ENCODE results near the gene B9D1. TPM values are rescaled to one million over a fixed set of nuclear protein-coding genes. Genes with fewer than 3 reads are reported as not detected.
A peak's percentile ranks its signal among the peaks of the same experiment; 100 is the strongest.

Gene B9D1
- polyA plus RNA-seq, 3 donors, result 1.0 TPM; not detected in 2

GRCh38 chr17:19305761-19306159, 56.8 kb downstream of the B9D1 start:
- Histone ChIP-seq H3K9me3 (replicated peaks in 1 of 2; ENCODE audit: control insufficient read depth in 1 of 2, insufficient read depth in 1 of 2, low read length in 2 of 2) (no peaks in the 10 kb centered on the region), H3K36me3 (replicated peaks in 1 of 2; ENCODE audit: control insufficient read depth in 1 of 2, insufficient read depth in 2 of 2, low read length in 2 of 2) (no peaks in the 10 kb centered on the region), H3K27ac (ENCODE audit: low read depth in 1 of 2, low read length in 2 of 2) (peak overlapping the region; percentile 17 to 38), H3K4me1 (ENCODE audit: control insufficient read depth in 1 of 2, insufficient read depth in 2 of 2, low read length in 2 of 2) (peaks cover 46 to 50% of the 10 kb centered on the region in 2 donors), H2AFZ (ENCODE audit: insufficient read depth, low read depth, low read length, poor library complexity, severe bottlenecking) (no peak overlapping the region), H3K4me3 (replicated peaks in 1 of 3; ENCODE audit: low read depth in 2 of 3, low read length in 3 of 3) (no peak overlapping the region), H3K4me2 (replicated peaks; ENCODE audit: extremely low read depth, low read length, poor library complexity, severe bottlenecking) (no peak overlapping the region), H3K27me3 (ENCODE audit: control insufficient read depth in 2 of 2, insufficient read depth in 2 of 2, low read length in 2 of 2) (peaks cover 41 to 67% of the 10 kb centered on the region in 2 donors), H3K9ac (ENCODE audit: insufficient read depth, low read length, poor library complexity, severe bottlenecking) (no peak overlapping the region), H3K79me2 (ENCODE audit: insufficient read depth, low read length) (no peaks in the 10 kb centered on the region), H4K20me1 (ENCODE audit: insufficient read depth, low read length) (peaks cover 24% of the 10 kb centered on the region)
- WGBS (ENCODE audit: insufficient coverage), result 95% methylated on average over 4 of the region's 5 CpGs
- Mint-ChIP-seq H3K27me3 (ENCODE audit: low read depth in 3 of 3) (peaks cover 83 to 93% (median 85%) of the 10 kb centered on the region in 3 donors), H3K36me3 (peaks cover 11 to 23% of the 10 kb centered on the region in 2 donors), H3K9me3 (peaks cover 0 to 14% (median 3%) of the 10 kb centered on the region in 7 donors), H3K27ac (peak overlapping the region in 6 of 7 donors; percentile 76 to 96 (median 91)), H3K4me3 (peak overlapping the region in 1 of 2 donors; percentile 85), H3K4me1 (peaks cover 53% of the 10 kb centered on the region)
- intact Hi-C loops (cut with micrococcal nuclease), result no loop called here
- TF ChIP-seq CTCF (IDR thresholded peaks at IDR 0.05), result no peak
- DNase-seq, result no peak

GRCh38 chr17:19305256-19305655, 57.3 kb downstream of the B9D1 start:
- H3K27me3 Mint-ChIP-seq (ENCODE audit: low read depth in 3 of 3), result peaks cover 80 to 93% (median 85%) of the 10 kb centered on the region in 3 donors
- peaks cover 53% of the 10 kb centered on the region for H3K4me1 Mint-ChIP-seq
- H3K4me3 ChIP-seq (replicated peaks in 1 of 3; ENCODE audit: low read depth in 2 of 3, low read length in 3 of 3), result no peak overlapping the region
- no peaks in the 10 kb centered on the region for H3K36me3 ChIP-seq (replicated peaks in 1 of 2; ENCODE audit: control insufficient read depth in 1 of 2, insufficient read depth in 2 of 2, low read length in 2 of 2)
- TF ChIP-seq CTCF (IDR thresholded peaks at IDR 0.05), result no peak
- no peak overlapping the region for H3K9ac ChIP-seq (ENCODE audit: insufficient read depth, low read length, poor library complexity, severe bottlenecking)
- no peaks in the 10 kb centered on the region for H3K79me2 ChIP-seq (ENCODE audit: insufficient read depth, low read length)
- peaks cover 24% of the 10 kb centered on the region for H4K20me1 ChIP-seq (ENCODE audit: insufficient read depth, low read length)
- H3K9me3 Mint-ChIP-seq, result peaks cover 0 to 14% (median 3%) of the 10 kb centered on the region in 7 donors
- WGBS (ENCODE audit: insufficient coverage), result 50% methylated on average over 2 of the region's 5 CpGs
- intact Hi-C loops (cut with micrococcal nuclease), result no loop called here
- peaks cover 46 to 50% of the 10 kb centered on the region in 2 donors for H3K4me1 ChIP-seq (ENCODE audit: control insufficient read depth in 1 of 2, insufficient read depth in 2 of 2, low read length in 2 of 2)
- H3K27ac Mint-ChIP-seq, result peak overlapping the region in 6 of 7 donors; percentile 15 to 96 (median 84)
- no peak overlapping the region for H3K4me2 ChIP-seq (replicated peaks; ENCODE audit: extremely low read depth, low read length, poor library complexity, severe bottlenecking)
- peaks cover 11 to 24% of the 10 kb centered on the region in 2 donors for H3K36me3 Mint-ChIP-seq
- DNase-seq, result no peak
- H2AFZ ChIP-seq (ENCODE audit: insufficient read depth, low read depth, low read length, poor library complexity, severe bottlenecking), result no peak overlapping the region
- H3K9me3 ChIP-seq (replicated peaks in 1 of 2; ENCODE audit: control insufficient read depth in 1 of 2, insufficient read depth in 1 of 2, low read length in 2 of 2), result no peaks in the 10 kb centered on the region
- no peak overlapping the region for H3K27ac ChIP-seq (ENCODE audit: low read depth in 1 of 2, low read length in 2 of 2)
- H3K27me3 ChIP-seq (ENCODE audit: control insufficient read depth in 2 of 2, insufficient read depth in 2 of 2, low read length in 2 of 2), result peaks cover 38 to 66% of the 10 kb centered on the region in 2 donors
- H3K4me3 Mint-ChIP-seq, result peak overlapping the region in 1 of 2 donors; percentile 85
